Mesenchymal stem cell (in vitro differentiated cells and primary cell): ENCODE results near the gene FAM135A.

Experiments used
- DNase-seq: peaks from one replicate; pipeline ENCODE4 v3.0.0-alpha.2; 2013
- H2AFZ ChIP-seq: one replicate; pipeline ENCODE4 v1.6.1; 2013; ENCODE audit warnings: low read depth, mild to moderate bottlenecking, control low read depth, inconsistent platforms, low read length, moderate library complexity
- H2AK5ac ChIP-seq: 2 replicates; pipeline ENCODE4 v1.6.1; 2013; ENCODE audit warnings: low read length, moderate library complexity, mild to moderate bottlenecking, inconsistent platforms; ENCODE audit not compliant: severe bottlenecking
- H2BK120ac ChIP-seq: one replicate; pipeline ENCODE4 v1.6.1; 2013; ENCODE audit warnings: low read depth, mild to moderate bottlenecking, inconsistent platforms, low read length, moderate library complexity
- H2BK12ac ChIP-seq, 2 experiments: one replicate each; pipeline ENCODE4 v1.6.1; 2013; ENCODE audit warnings: inconsistent platforms in 2 of 2, low read length in 2 of 2, mild to moderate bottlenecking in 2 of 2, moderate library complexity in 2 of 2, control low read depth in 1 of 2
- H2BK15ac ChIP-seq: one replicate; pipeline ENCODE4 v1.6.1; 2013; ENCODE audit warnings: mild to moderate bottlenecking, low read depth, inconsistent platforms; ENCODE audit not compliant: poor library complexity, severe bottlenecking
- H2BK5ac ChIP-seq: 2 replicates; pipeline ENCODE4 v1.6.1; 2013; ENCODE audit warnings: low read depth, mild to moderate bottlenecking, low read length, control low read depth, inconsistent platforms; ENCODE audit not compliant: poor library complexity, severe bottlenecking
- H3K14ac ChIP-seq, 2 experiments: one replicate each; pipeline ENCODE4 v1.6.1; 2013; ENCODE audit warnings: inconsistent platforms in 2 of 2, low read length in 2 of 2, control low read depth in 1 of 2, mild to moderate bottlenecking in 1 of 2, moderate library complexity in 1 of 2
- H3K18ac ChIP-seq, 2 experiments: one replicate each; pipeline ENCODE4 v1.6.1; 2013; ENCODE audit warnings: inconsistent platforms in 2 of 2, low read length in 2 of 2, control low read depth in 1 of 2, low read depth in 1 of 2, mild to moderate bottlenecking in 1 of 2
- H3K23ac ChIP-seq, 2 experiments: one replicate each; pipeline ENCODE4 v1.6.1; 2013; ENCODE audit warnings: inconsistent platforms in 2 of 2, low read length in 2 of 2, mild to moderate bottlenecking in 2 of 2, moderate library complexity in 2 of 2, control low read depth in 1 of 2
- H3K27ac ChIP-seq: 2 replicates; pipeline ENCODE4 v1.5.1; 2013; ENCODE audit warnings: mild to moderate bottlenecking, moderate library complexity, low read length, control low read depth, inconsistent platforms; ENCODE audit not compliant: poor library complexity, severe bottlenecking
- H3K27me3 ChIP-seq, 2 experiments: 2 replicates each; pipeline versions ENCODE4 v1.6.1 to v1.7.0; 2013; ENCODE audit warnings: low read length in 2 of 2, mild to moderate bottlenecking in 2 of 2, moderate library complexity in 2 of 2, control low read depth in 1 of 2, inconsistent platforms in 1 of 2; ENCODE audit not compliant: control insufficient read depth in 1 of 2, insufficient read depth in 1 of 2
- H3K36me3 ChIP-seq, 2 experiments: 2 replicates each; pipeline versions ENCODE4 v1.6.1 to v1.7.0; 2013; ENCODE audit warnings: low read length in 2 of 2, control low read depth in 1 of 2, inconsistent platforms in 1 of 2, low read depth in 1 of 2, mild to moderate bottlenecking in 1 of 2; ENCODE audit not compliant: insufficient read depth in 2 of 2, control insufficient read depth in 1 of 2
- H3K4ac ChIP-seq, 2 experiments: one replicate each; pipeline ENCODE4 v1.6.1; 2013; ENCODE audit warnings: inconsistent platforms in 2 of 2, low read length in 2 of 2, mild to moderate bottlenecking in 2 of 2, moderate library complexity in 2 of 2, control low read depth in 1 of 2, low read depth in 1 of 2
- H3K4me1 ChIP-seq: 2 replicates; pipeline ENCODE4 v1.6.1; 2013; ENCODE audit warnings: low read depth, low read length, control low read depth; ENCODE audit not compliant: control insufficient read depth, insufficient read depth
- H3K4me2 ChIP-seq: 2 replicates; pipeline ENCODE4 v1.6.1; 2013; ENCODE audit warnings: low read length, mild to moderate bottlenecking, inconsistent platforms; ENCODE audit not compliant: poor library complexity, severe bottlenecking
- H3K4me3 ChIP-seq, 2 experiments: 2 replicates each; pipeline versions ENCODE4 v1.5.1 to v1.7.0; 2013; ENCODE audit warnings: low read length in 2 of 2, mild to moderate bottlenecking in 2 of 2, control low read depth in 1 of 2, low read depth in 1 of 2; ENCODE audit not compliant: insufficient read depth in 1 of 2
- H3K79me1 ChIP-seq: replicated peaks from 2 replicates; pipeline ENCODE4 v1.6.1; 2013; ENCODE audit warnings: mild to moderate bottlenecking, control low read depth, low read length, inconsistent platforms; ENCODE audit not compliant: poor library complexity, severe bottlenecking
- H3K9ac ChIP-seq: 2 replicates; pipeline ENCODE4 v1.7.0; 2013; ENCODE audit warnings: mild to moderate bottlenecking, low read length, moderate library complexity
- H3K9me3 ChIP-seq: 2 replicates; pipeline ENCODE4 v1.7.0; 2013; ENCODE audit warnings: mild to moderate bottlenecking, low read length; ENCODE audit not compliant: control insufficient read depth
- H4K8ac ChIP-seq: one replicate; pipeline ENCODE4 v1.6.1; 2013; ENCODE audit warnings: inconsistent platforms, mild to moderate bottlenecking, low read length, moderate library complexity
- H4K91ac ChIP-seq: one replicate; pipeline ENCODE4 v1.6.1; 2013; ENCODE audit warnings: mild to moderate bottlenecking, low read length, inconsistent platforms
- WGBS: methylation state at CpG from one replicate; pipeline ENCODE4 v1.1.7; 2013; ENCODE audit warnings: mixed read lengths; 5-methylcytosine and 5-hydroxymethylcytosine counted together

The FAM135A gene

DNA sequence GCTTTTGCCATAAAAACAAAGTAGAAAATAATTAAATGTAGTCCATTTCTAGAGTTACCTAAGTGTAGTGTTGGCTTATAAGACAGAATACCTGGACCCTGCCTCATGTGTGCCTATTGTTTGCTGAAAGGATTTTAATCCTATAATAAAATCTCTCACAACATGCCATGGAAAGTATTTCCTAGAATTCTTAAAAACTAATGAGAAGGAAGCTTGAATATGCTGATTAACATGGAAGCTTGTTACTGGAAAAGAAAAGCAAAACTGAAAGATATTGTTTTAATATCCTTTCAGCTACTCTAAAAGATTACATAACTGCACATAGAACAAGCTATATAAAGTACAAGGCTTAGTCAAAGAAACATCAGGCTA, 18.0 kb upstream of the FAM135A start:
- Histone ChIP-seq H2BK12ac (no peak overlapping the region), H2AFZ (no peak overlapping the region), H3K4me2 (no peak overlapping the region), H3K4me1 (peaks cover 2% of the 10 kb centered on the region), H3K27me3 (peaks cover 0 to 11% of the 10 kb centered on the region in 2 experiments), H2BK5ac (no peak overlapping the region), H3K14ac (no peak overlapping the region), H3K9me3 (no peaks in the 10 kb centered on the region), H3K9ac (no peak overlapping the region), H4K8ac (no peak overlapping the region), H3K18ac (no peak overlapping the region), H3K4me3 (no peak overlapping the region), H2BK120ac (no peak overlapping the region), H2BK15ac (no peak overlapping the region), H3K36me3 (no peaks in the 10 kb centered on the region), H3K79me1 (no peaks in the 10 kb centered on the region), H2AK5ac (no peak overlapping the region), H3K27ac (no peak overlapping the region), H4K91ac (no peak overlapping the region), H3K4ac (no peak overlapping the region), H3K23ac (no peak overlapping the region)
- no peak for DNase-seq

DNA sequence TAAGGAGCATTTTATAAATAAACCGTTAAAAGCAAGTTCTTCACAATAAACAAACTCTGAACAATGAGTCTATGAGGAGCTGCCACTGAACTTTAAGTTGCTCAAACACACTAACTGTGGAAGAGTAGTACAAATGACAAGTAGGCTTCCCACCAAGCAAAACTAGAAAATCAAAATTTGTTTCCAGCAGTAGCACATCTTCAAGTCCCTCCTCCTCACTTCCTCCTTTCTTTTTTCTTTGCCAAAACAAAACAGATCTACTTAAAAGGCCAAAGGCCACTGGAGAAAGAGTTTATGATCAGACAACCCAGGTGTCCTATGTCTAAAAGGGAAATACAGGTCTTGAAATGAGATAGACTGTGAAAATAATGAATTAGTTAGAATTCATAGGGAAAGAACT, 17.1 kb upstream of the FAM135A start:
- Histone ChIP-seq H3K36me3 (no peaks in the 10 kb centered on the region), H2BK12ac (no peak overlapping the region), H4K91ac (no peak overlapping the region), H3K79me1 (no peaks in the 10 kb centered on the region), H2BK5ac (no peak overlapping the region), H3K4ac (no peak overlapping the region), H3K23ac (no peak overlapping the region), H3K4me1 (peaks cover 2% of the 10 kb centered on the region), H2AFZ (no peak overlapping the region), H3K9ac (no peak overlapping the region), H2BK120ac (no peak overlapping the region), H3K14ac (no peak overlapping the region), H3K18ac (no peak overlapping the region), H2BK15ac (no peak overlapping the region), H4K8ac (no peak overlapping the region), H2AK5ac (no peak overlapping the region), H3K27ac (no peak overlapping the region), H3K9me3 (no peaks in the 10 kb centered on the region), H3K4me2 (no peak overlapping the region), H3K27me3 (peaks cover 0 to 10% of the 10 kb centered on the region in 2 experiments), H3K4me3 (no peak overlapping the region)
- WGBS = 67% methylated on average over 1 of the region's 1 CpG
- DNase-seq = no peak

DNA sequence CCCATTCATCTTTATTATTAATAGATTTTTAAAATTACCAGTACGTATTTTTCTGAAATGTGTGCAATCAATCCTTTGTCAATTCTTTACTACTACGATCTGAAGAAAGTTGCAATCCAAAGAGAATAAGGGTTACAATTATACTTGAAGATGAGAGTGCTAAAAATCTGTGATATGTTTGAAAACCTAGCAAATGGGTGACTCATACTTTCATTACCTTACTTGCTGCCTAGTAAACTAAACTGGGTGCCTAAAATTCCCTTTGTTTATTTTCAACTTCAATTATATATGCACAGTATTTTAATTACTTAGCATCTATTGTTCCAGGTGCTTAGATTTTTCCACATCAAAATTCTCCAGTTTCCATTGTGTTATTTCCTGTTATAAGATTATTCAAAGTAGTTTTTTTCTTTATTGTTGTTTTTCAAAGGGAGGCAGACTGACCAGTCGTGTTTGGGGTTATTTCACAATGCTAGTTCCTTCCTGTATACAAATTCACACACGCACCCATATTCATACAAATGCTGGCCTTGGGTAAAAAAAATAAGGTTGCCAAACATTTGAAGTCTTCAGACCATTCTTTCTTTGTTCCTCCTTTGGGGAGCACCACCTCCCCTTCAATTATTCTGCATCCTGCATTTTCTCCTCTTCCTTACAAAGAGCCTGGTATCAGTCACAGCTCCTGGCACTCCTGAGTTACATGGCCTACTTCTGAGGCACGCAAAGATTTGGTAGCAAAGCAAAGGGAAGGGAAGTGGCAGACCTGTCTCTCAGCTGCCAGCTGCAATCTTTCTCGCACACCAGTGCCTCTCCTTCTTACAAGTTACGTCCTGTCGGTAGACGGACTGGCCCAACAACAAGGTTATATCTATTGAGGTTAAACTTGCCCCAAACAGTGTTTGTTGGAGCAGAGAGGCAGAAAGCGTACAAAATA, 16.2 kb upstream of the FAM135A start:
- Histone ChIP-seq H3K27me3 (peaks cover 0 to under 1% of the 10 kb centered on the region in 2 experiments), H3K4me2 (no peak overlapping the region), H2BK120ac (no peak overlapping the region), H2BK15ac (no peak overlapping the region), H2AFZ (peak overlapping the region; percentile 6), H3K4me1 (peaks cover 2% of the 10 kb centered on the region), H3K23ac (no peak overlapping the region), H4K91ac (no peak overlapping the region), H3K18ac (no peak overlapping the region), H3K4ac (no peak overlapping the region), H4K8ac (no peak overlapping the region), H3K27ac (no peak overlapping the region), H3K36me3 (no peaks in the 10 kb centered on the region), H2AK5ac (peak overlapping the region; percentile 42), H3K4me3 (no peak overlapping the region), H2BK5ac (no peak overlapping the region), H3K9me3 (no peaks in the 10 kb centered on the region), H3K14ac (no peak overlapping the region), H3K9ac (no peak overlapping the region), H2BK12ac (no peak overlapping the region), H3K79me1 (no peaks in the 10 kb centered on the region)
- no peak for DNase-seq
- 82% methylated on average over 7 of the region's 10 CpGs for WGBS

DNA sequence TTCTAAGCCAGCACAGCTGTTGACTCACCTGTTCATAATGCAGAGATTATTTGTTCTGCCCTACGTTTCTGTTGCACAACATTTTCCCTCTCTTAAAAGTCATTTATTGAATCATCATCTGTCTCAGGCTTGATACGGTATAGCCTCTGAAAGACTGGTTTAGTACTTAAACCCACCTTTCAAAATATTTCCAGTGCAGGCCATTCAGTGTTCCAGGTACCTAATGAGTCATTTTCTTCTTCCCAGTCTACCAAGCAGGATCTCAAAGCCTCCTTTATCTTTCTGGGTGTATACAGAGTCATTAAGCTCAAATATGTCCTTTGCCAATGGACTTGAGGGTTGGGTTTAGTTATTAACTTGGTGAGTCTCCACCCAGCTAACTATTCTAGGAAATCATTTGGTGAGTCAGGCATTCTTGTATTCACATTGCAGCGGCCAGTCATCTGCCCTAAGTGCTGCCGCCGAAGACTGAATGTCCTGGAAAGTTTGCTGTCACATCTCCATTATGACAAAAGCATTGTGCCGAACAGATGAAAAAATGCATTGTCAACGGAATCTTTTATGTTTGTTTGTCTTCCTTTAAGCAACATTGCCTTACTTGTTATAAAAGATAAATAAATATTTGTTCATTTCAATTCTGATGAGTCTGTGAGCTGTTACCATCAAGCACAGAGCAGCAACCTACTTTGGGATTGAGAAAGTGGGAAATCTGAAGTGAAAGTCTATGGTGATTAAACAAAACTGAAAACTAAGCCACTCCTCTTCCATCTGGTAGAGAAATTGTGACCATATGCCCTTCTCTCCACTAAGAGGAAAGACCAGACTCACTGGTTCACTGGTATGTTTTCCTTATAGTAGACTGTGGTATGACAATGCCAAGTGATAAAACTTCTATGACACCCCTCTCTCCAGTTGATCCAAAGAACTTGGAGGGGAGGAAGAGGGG, 14.3 kb upstream of the FAM135A start:
- no peaks in the 10 kb centered on the region for H3K36me3 ChIP-seq
- no peak overlapping the region for H3K4ac ChIP-seq
- H2BK5ac ChIP-seq = peak overlapping the region; percentile 19
- no peak overlapping the region for H4K91ac ChIP-seq
- H3K4me3 ChIP-seq = no peak overlapping the region
- 51% methylated on average over 5 of the region's 7 CpGs for WGBS
- H3K9me3 ChIP-seq = no peaks in the 10 kb centered on the region
- H3K14ac ChIP-seq = no peak overlapping the region
- peak overlapping the region; percentile 87 for H3K27ac ChIP-seq
- peaks cover 2% of the 10 kb centered on the region for H3K4me1 ChIP-seq
- no peak overlapping the region for H3K9ac ChIP-seq
- no peak overlapping the region for H3K18ac ChIP-seq
- H2BK12ac ChIP-seq = no peak overlapping the region
- peaks cover 0 to 4% of the 10 kb centered on the region in 2 experiments for H3K27me3 ChIP-seq
- H3K79me1 ChIP-seq = no peaks in the 10 kb centered on the region
- DNase-seq = peak; percentile 60
- H3K23ac ChIP-seq = no peak overlapping the region
- no peak overlapping the region for H2BK120ac ChIP-seq
- no peak overlapping the region for H2AFZ ChIP-seq
- no peak overlapping the region for H2AK5ac ChIP-seq
- no peak overlapping the region for H2BK15ac ChIP-seq
- H3K4me2 ChIP-seq = peak overlapping the region; percentile 61
- no peak overlapping the region for H4K8ac ChIP-seq
